GM23338 (cell line): ENCODE data around the gene FBLN1. TPM values are rescaled to one million over a fixed set of nuclear protein-coding genes. Genes with fewer than 3 reads are reported as not detected.

ENCODE experiments used
- ATAC-seq: fragments of 200-7000 bp; cut with Tn5 transposase; 3 replicates; pipeline ENCODE4 v1.9.1; 2020
- DNase-seq: peaks from one replicate; pipeline ENCODE4 v3.0.0-alpha.2; 2015; ENCODE audit warnings: low spot score
- H2AFZ ChIP-seq: fragments of 200-600 bp; sonication (generic); 2 replicates; pipeline ENCODE4 v1.8.0; 2016; ENCODE audit warnings: antibody characterized with exemption, mild to moderate bottlenecking, moderate library complexity
- H3F3A ChIP-seq: fragments of 200-600 bp; sonication (generic); replicated peaks from 2 replicates; pipeline ENCODE4 v1.8.0; 2017; ENCODE audit warnings: antibody characterized with exemption, mixed run types, low read depth
- H3K27ac ChIP-seq: fragments of 200-600 bp; sonication (generic); 2 replicates; pipeline ENCODE4 v1.6.1; 2016; ENCODE audit warnings: low read depth
- H3K27me3 ChIP-seq: fragments of 200-600 bp; sonication (generic); 2 replicates; pipeline ENCODE4 v1.8.0; 2016; ENCODE audit warnings: mild to moderate bottlenecking, mixed run types, moderate library complexity; ENCODE audit not compliant: insufficient read depth
- H3K36me3 ChIP-seq: fragments of 200-600 bp; sonication (generic); 2 replicates; pipeline ENCODE4 v1.8.0; 2016; ENCODE audit warnings: mild to moderate bottlenecking; ENCODE audit not compliant: insufficient read depth
- H3K4me1 ChIP-seq: fragments of 200-600 bp; sonication (generic); 2 replicates; pipeline ENCODE4 v1.8.0; 2016; ENCODE audit warnings: mild to moderate bottlenecking, moderate library complexity; ENCODE audit not compliant: insufficient read depth
- H3K4me2 ChIP-seq: fragments of 200-600 bp; sonication (generic); 2 replicates; pipeline ENCODE4 v1.7.1; 2017; ENCODE audit warnings: mixed run types
- H3K4me3 ChIP-seq: fragments of 200-600 bp; sonication (generic); 2 replicates; pipeline ENCODE4 v1.6.1; 2016; ENCODE audit warnings: mixed run types
- H3K79me2 ChIP-seq: fragments of 200-600 bp; sonication (generic); replicated peaks from 2 replicates; pipeline ENCODE4 v1.8.0; 2017; ENCODE audit warnings: mild to moderate bottlenecking; ENCODE audit not compliant: insufficient read depth
- H3K9me2 ChIP-seq: fragments of 200-600 bp; sonication (generic); 2 replicates; pipeline ENCODE4 v1.8.0; 2017; ENCODE audit not compliant: insufficient read depth
- H4K20me1 ChIP-seq: fragments of 200-600 bp; sonication (generic); replicated peaks from 2 replicates; pipeline ENCODE4 v1.8.0; 2017; ENCODE audit warnings: mild to moderate bottlenecking; ENCODE audit not compliant: insufficient read depth
- H3K27ac Mint-ChIP-seq: 2 replicates; pipeline ENCODE4 v1.8.0; 2020; ENCODE audit warnings: inconsistent platforms, mild to moderate bottlenecking, moderate library complexity, mixed read lengths
- H3K27me3 Mint-ChIP-seq: 3 replicates; pipeline ENCODE4 v1.8.0; 2022; ENCODE audit warnings: low read depth, mild to moderate bottlenecking, moderate library complexity, mixed read lengths, inconsistent platforms; ENCODE audit not compliant: insufficient read depth, poor library complexity
- H3K36me3 Mint-ChIP-seq: 3 replicates; pipeline ENCODE4 v1.8.0; 2021; ENCODE audit warnings: low read depth, mild to moderate bottlenecking, inconsistent platforms, moderate library complexity, mixed read lengths
- H3K4me1 Mint-ChIP-seq: 3 replicates; pipeline ENCODE4 v1.8.0; 2020; ENCODE audit warnings: mild to moderate bottlenecking, inconsistent platforms, mixed read lengths
- H3K4me3 Mint-ChIP-seq: 3 replicates; pipeline ENCODE4 v1.8.0; 2021; ENCODE audit warnings: moderate library complexity, mild to moderate bottlenecking, inconsistent platforms, mixed read lengths
- H3K9me3 Mint-ChIP-seq: 3 replicates; pipeline ENCODE4 v1.8.0; 2020; ENCODE audit warnings: moderate library complexity, mild to moderate bottlenecking, inconsistent platforms, mixed read lengths
- CREB1 ChIP-seq: fragments of 250-450 bp; sonication (Bioruptor Pico); IDR thresholded peaks from 2 replicates; pipeline ENCODE4 v1.5.0; 2020; ENCODE audit warnings: low read depth, mild to moderate bottlenecking, moderate library complexity
- CTCF ChIP-seq, 2 experiments: fragments of 200-600 bp in 1 of 2; sonication (generic) in 1 of 2; conservative IDR thresholded peaks; 2 replicates each; pipeline versions ENCODE4 v1.5.1 to v1.6.1; 2016 to 2017; ENCODE audit warnings: antibody characterized with exemption in 2 of 2, low read depth in 2 of 2, mild to moderate bottlenecking in 2 of 2, moderate library complexity in 1 of 2
- ETS1 ChIP-seq: IDR thresholded peaks from 2 replicates; pipeline ENCODE4 v1.6.1; 2016; ENCODE audit warnings: antibody characterized with exemption
- EZH2 ChIP-seq: fragments of 200-600 bp; sonication (generic); IDR thresholded peaks from one replicate; pipeline ENCODE4 v1.8.0; 2017; ENCODE audit warnings: antibody characterized with exemption, mild to moderate bottlenecking, low read depth; ENCODE audit not compliant: unreplicated experiment
- EZH2phosphoT487 ChIP-seq: fragments of 200-600 bp; sonication (generic); IDR thresholded peaks from one replicate; pipeline ENCODE4 v1.8.1; 2018; ENCODE audit warnings: antibody characterized with exemption; ENCODE audit not compliant: unreplicated experiment
- JUNB ChIP-seq: IDR thresholded peaks from one replicate; pipeline ENCODE4 v1.6.1; 2016; ENCODE audit warnings: antibody characterized with exemption; ENCODE audit not compliant: unreplicated experiment
- NANOG ChIP-seq: IDR thresholded peaks from 2 replicates; pipeline ENCODE4 v1.6.1; 2016; ENCODE audit warnings: antibody characterized with exemption, borderline replicate concordance
- POLR2AphosphoS5 ChIP-seq: IDR thresholded peaks from 2 replicates; pipeline ENCODE4 v1.6.1; 2016; ENCODE audit warnings: antibody characterized with exemption, low read depth
- REST ChIP-seq: IDR thresholded peaks from one replicate; pipeline ENCODE4 v1.6.1; 2018; ENCODE audit warnings: antibody characterized with exemption; ENCODE audit not compliant: unreplicated experiment
- STAT1 ChIP-seq: IDR thresholded peaks from one replicate; pipeline ENCODE4 v1.6.1; 2016; ENCODE audit warnings: antibody characterized with exemption; ENCODE audit not compliant: unreplicated experiment
- ZNF114 ChIP-seq: fragments of 250-450 bp; sonication (Bioruptor Pico); IDR thresholded peaks from 2 replicates; pipeline ENCODE4 v1.5.0; 2020; ENCODE audit warnings: mild to moderate bottlenecking, moderate library complexity
- ZNF331 ChIP-seq: fragments of 250-450 bp; sonication (Bioruptor Pico); IDR thresholded peaks from 2 replicates; pipeline ENCODE4 v1.5.0; 2020; ENCODE audit warnings: low read depth, mild to moderate bottlenecking, moderate library complexity
- ZNF462 ChIP-seq: fragments of 250-450 bp; sonication (Bioruptor Pico); IDR thresholded peaks from 2 replicates; pipeline ENCODE4 v1.5.0; 2020; ENCODE audit warnings: mild to moderate bottlenecking, moderate library complexity
- polyA plus RNA-seq: library from polyadenylated mRNA; unstranded; fragments of >200 nt; fragmentation: Nextera tagmentation; extraction: Ambion mirVana; gene quantifications from 2 replicates; pipeline ENCODE4 v1.2.1, GENCODE V29; 2016
- total RNA-seq: library from RNA; depleted of rRNA; stranded (reverse); fragments of >200 nt; shearing (Covaris generic); gene quantifications from 2 replicates; pipeline ENCODE4 v1.2.3, GENCODE V29; 2014

Gene FBLN1
- total and polyA plus RNA-seq, 2 experiments from 2014 or later, result 90.1 to 137 TPM

- ATAC-seq (no peak), DNase-seq (no peak)
- no peaks in the 10 kb centered on the region for H3K27me3 ChIP-seq
- peaks cover 5% of the 10 kb centered on the region; the same call in 1 of the 2 replicates for H3K4me1 ChIP-seq
- H3K4me2 ChIP-seq, result no peak overlapping the region
- Mint-ChIP-seq H3K36me3 (no peaks in the 10 kb centered on the region), H3K4me3 (no peak overlapping the region), H3K27me3 (peaks cover 7% of the 10 kb centered on the region), H3K27ac (peak overlapping the region; percentile 11; the same call in 1 of the 2 replicates), H3K4me1 (peaks cover 12% of the 10 kb centered on the region), H3K9me3 (no peaks in the 10 kb centered on the region)
- no peaks in the 10 kb centered on the region for H3F3A ChIP-seq
- H4K20me1 ChIP-seq, result no peaks in the 10 kb centered on the region
- H3K36me3 ChIP-seq, result no peaks in the 10 kb centered on the region
- no peak overlapping the region for H2AFZ ChIP-seq
- H3K4me3 ChIP-seq, result no peak overlapping the region
- no peak for TF ChIP-seq ZNF462 (CRISPR knock-in tag)
- no peak for TF ChIP-seq EZH2phosphoT487
- TF ChIP-seq EZH2, result no peak
- TF ChIP-seq CREB1 (CRISPR knock-in tag), result no peak
- no peak for TF ChIP-seq NANOG
- no peak for TF ChIP-seq CTCF (conservative IDR thresholded peaks at IDR 0.05; ENCODE audit: low read depth in 2 of 2)
- TF ChIP-seq ETS1, result no peak
- no peak for TF ChIP-seq REST
- no peak for TF ChIP-seq ZNF331 (CRISPR knock-in tag)
- TF ChIP-seq ZNF114, result no peak
- TF ChIP-seq STAT1, result no peak
- no peak for TF ChIP-seq POLR2AphosphoS5
- no peak for TF ChIP-seq JUNB
- no peak overlapping the region for H3K27ac ChIP-seq
- H3K79me2 ChIP-seq, result no peaks in the 10 kb centered on the region
- H3K9me2 ChIP-seq, result no peaks in the 10 kb centered on the region
Measured at GRCh38 chr22:45582955-45583320, 80.3 kb downstream of the FBLN1 start.
